K562 (cell line): ENCODE measurements around the gene IFNGR2. TPM values are rescaled to one million over a fixed set of nuclear protein-coding genes. Genes with fewer than 3 reads are reported as not detected.

Experiments used
- BMI1 ChIP-seq: fragments of 150-350 bp; IDR thresholded peaks from 2 replicates; pipeline ENCODE4 v1.6.1; 2014; ENCODE audit warnings: low read length
- CBX8 ChIP-seq: fragments of 200-600 bp; sonication (generic); IDR thresholded peaks from 2 replicates; pipeline ENCODE4 v1.6.1; 2012; ENCODE audit warnings: borderline replicate concordance, mixed run types, low read depth, mild to moderate bottlenecking, moderate library complexity, mixed read lengths, low read length, control low read depth, inconsistent platforms; ENCODE audit not compliant: poor library complexity, severe bottlenecking; ENCODE audit errors: extremely low read depth
- CSDE1 ChIP-seq, 2 experiments: fragments of 450-650 bp; IDR thresholded peaks; 2 replicates each; pipeline ENCODE4 v1.6.1; 2016; ENCODE audit warnings: mild to moderate bottlenecking in 1 of 2
- FOSL1 ChIP-seq: fragments of 200-800 bp; sonication (Bioruptor generic); conservative IDR thresholded peaks from 2 replicates; pipeline ENCODE4 v1.6.1; 2016; ENCODE audit warnings: missing genetic modification characterization, missing compliant biosample characterization
- LCOR ChIP-seq: sonication (generic); formaldehyde crosslinking; IDR thresholded peaks from 2 replicates; pipeline ENCODE4 v1.8.0; 2022; ENCODE audit warnings: mild to moderate bottlenecking, missing genetic modification reagents
- NR2C2 ChIP-seq, 2 experiments: fragments of 200-800 bp in 1 of 2; sonication (Bioruptor generic) in 1 of 2; sonication (generic) in 1 of 2; formaldehyde crosslinking in 1 of 2; IDR thresholded peaks; 2 replicates each; pipeline versions ENCODE4 v1.6.1 to v1.8.0; 2016 to 2022; ENCODE audit warnings: mild to moderate bottlenecking in 1 of 2, missing compliant biosample characterization in 1 of 2, missing genetic modification characterization in 1 of 2, missing genetic modification reagents in 1 of 2
- RBM14 ChIP-seq: fragments of 200-400 bp; formaldehyde crosslinking; IDR thresholded peaks from 2 replicates; pipeline ENCODE4 v1.6.1; 2018; ENCODE audit warnings: low read depth, mild to moderate bottlenecking, low read length, moderate library complexity, borderline replicate concordance; ENCODE audit not compliant: insufficient read depth
- ZKSCAN8 ChIP-seq: fragments of 200-800 bp; sonication (Bioruptor generic); IDR thresholded peaks from 2 replicates; pipeline ENCODE4 v1.6.1; 2016; ENCODE audit warnings: missing genetic modification characterization, missing compliant biosample characterization
- ZNF57 ChIP-seq: fragments of 450-650 bp; formaldehyde crosslinking; IDR thresholded peaks from 2 replicates; pipeline ENCODE4 v1.4.0; 2020; ENCODE audit warnings: mild to moderate bottlenecking, moderate library complexity
- ZZZ3 ChIP-seq: fragments of 450-650 bp; IDR thresholded peaks from 2 replicates; pipeline ENCODE4 v1.6.1; 2016; ENCODE audit warnings: antibody characterized with exemption, mild to moderate bottlenecking, moderate library complexity
- polyA plus RNA-seq, 8 experiments: library from polyadenylated mRNA; depleted of rRNA in 4 of 8; stranded (reverse) in 5 of 8; unstranded in 3 of 8; fragments of >200 nt; fragmentation: Nextera tagmentation in 2 of 8; fragmentation: Illumina TruSeq in 1 of 8; extraction: Ambion mirVana in 2 of 8; extraction: Trizol in 1 of 8; gene quantifications; 2 replicates each; pipeline versions ENCODE4 v1.2.1 to v1.2.3, GENCODE V29; 2011 to 2014; ENCODE audit warnings: inconsistent platforms in 1 of 8, missing spikeins in 1 of 8
- total RNA-seq, 7 experiments: library from RNA; depleted of rRNA in 6 of 7; stranded (reverse); fragments of >200 nt in 6 of 7; fragmentation: Illumina TruSeq in 2 of 7; extraction: Trizol in 2 of 7; gene quantifications; 2 replicates each; pipeline versions ENCODE4 v1.2.1 to v1.2.3, GENCODE V29; 2011 to 2021; ENCODE audit warnings: low replicate concordance in 1 of 7
- TF ChIP-seq, protein P1 (sequence below): fragments of 250-450 bp; sonication (Bioruptor Pico); IDR thresholded peaks from 2 replicates; pipeline ENCODE4 v1.8.0; 2021; ENCODE audit warnings: moderate library complexity, mild to moderate bottlenecking, inconsistent platforms
- TF ChIP-seq, protein P2 (sequence below): fragments of 250-450 bp; sonication (Bioruptor Pico); IDR thresholded peaks from 2 replicates; pipeline ENCODE4 v1.4.0; 2020
- TF ChIP-seq, protein P3 (sequence below), 2 experiments: fragments of 450-650 bp; IDR thresholded peaks; 2 replicates each; pipeline ENCODE4 v1.6.1; 2016
- TF ChIP-seq, protein P4 (sequence below): fragments of 450-650 bp; IDR thresholded peaks from 2 replicates; pipeline ENCODE4 v1.6.1; 2016; ENCODE audit warnings: borderline replicate concordance

Gene IFNGR2
- total and polyA plus RNA-seq, 9 of the 15 experiments (the other 6 are each of a cell fraction or from before 2014, with no cell fraction given) = 6.7 to 58.0 (median 28.5) TPM

DNA sequence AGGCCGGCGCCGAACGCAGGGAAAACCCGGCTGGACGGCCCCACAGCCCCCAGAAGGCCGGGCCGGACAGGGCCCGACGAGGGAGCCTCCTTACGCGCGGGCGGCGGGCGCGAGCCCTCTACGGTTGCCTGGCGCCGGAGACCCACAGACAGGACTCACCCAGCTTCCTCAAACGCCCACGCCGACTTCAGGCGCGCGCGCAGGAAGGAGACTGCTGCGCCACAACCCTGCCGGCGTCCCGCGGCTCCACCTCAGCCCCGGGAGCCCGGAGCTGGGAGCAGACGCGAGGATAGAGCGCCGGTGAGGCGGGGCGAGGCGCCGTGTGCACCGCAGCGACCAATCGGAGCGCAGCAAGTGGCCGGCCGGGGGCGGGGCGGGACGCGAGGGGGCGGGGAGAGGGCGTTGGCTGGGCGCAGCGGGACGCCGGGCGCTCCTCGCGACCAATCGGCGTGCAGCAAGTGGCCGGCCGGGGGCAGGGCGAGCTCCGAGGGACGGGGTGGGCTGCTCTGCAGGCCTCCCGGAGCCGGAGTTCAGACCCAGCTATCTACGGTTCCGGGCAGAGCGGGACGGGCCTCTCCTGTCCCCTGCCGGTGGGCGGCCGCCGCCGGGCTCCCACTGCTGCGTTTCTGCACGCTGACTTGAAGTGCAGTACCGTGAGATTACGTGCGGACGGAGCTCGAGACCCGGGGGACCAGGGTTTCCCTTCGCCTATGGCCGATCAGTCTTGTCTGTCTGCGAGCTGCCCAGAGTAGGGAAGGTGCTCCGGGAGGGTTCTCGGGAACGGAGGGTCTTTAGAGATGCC, 76.7 kb downstream of the IFNGR2 start, which contains the start of gene TMEM50B (continued):
- TF ChIP-seq ZZZ3 (no peak), RBM14 (no peak), ZKSCAN8 (CRISPR knock-in tag) (no peak), LCOR (CRISPR knock-in tag) (peak; percentile 86), NR2C2 (CRISPR knock-in tag; IDR thresholded peaks at IDR 0.05) (no peak), NR2C2 (tag; IDR thresholded peaks at IDR 0.05) (no peak; the same call in 1 of the 2 replicates), CBX8 (no peak), BMI1 (no peak), CSDE1 (IDR thresholded peaks at IDR 0.05) (no peak; a peak in 1 of 4 replicates), ZNF57 (CRISPR knock-in tag) (no peak), FOSL1 (tag) (no peak)
- TF ChIP-seq, protein P1, sequence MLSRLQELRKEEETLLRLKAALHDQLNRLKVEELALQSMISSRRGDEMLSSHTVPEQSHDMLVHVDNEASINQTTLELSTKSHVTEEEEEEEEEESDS (CRISPR knock-in tag) = no peak
- TF ChIP-seq, protein P2, sequence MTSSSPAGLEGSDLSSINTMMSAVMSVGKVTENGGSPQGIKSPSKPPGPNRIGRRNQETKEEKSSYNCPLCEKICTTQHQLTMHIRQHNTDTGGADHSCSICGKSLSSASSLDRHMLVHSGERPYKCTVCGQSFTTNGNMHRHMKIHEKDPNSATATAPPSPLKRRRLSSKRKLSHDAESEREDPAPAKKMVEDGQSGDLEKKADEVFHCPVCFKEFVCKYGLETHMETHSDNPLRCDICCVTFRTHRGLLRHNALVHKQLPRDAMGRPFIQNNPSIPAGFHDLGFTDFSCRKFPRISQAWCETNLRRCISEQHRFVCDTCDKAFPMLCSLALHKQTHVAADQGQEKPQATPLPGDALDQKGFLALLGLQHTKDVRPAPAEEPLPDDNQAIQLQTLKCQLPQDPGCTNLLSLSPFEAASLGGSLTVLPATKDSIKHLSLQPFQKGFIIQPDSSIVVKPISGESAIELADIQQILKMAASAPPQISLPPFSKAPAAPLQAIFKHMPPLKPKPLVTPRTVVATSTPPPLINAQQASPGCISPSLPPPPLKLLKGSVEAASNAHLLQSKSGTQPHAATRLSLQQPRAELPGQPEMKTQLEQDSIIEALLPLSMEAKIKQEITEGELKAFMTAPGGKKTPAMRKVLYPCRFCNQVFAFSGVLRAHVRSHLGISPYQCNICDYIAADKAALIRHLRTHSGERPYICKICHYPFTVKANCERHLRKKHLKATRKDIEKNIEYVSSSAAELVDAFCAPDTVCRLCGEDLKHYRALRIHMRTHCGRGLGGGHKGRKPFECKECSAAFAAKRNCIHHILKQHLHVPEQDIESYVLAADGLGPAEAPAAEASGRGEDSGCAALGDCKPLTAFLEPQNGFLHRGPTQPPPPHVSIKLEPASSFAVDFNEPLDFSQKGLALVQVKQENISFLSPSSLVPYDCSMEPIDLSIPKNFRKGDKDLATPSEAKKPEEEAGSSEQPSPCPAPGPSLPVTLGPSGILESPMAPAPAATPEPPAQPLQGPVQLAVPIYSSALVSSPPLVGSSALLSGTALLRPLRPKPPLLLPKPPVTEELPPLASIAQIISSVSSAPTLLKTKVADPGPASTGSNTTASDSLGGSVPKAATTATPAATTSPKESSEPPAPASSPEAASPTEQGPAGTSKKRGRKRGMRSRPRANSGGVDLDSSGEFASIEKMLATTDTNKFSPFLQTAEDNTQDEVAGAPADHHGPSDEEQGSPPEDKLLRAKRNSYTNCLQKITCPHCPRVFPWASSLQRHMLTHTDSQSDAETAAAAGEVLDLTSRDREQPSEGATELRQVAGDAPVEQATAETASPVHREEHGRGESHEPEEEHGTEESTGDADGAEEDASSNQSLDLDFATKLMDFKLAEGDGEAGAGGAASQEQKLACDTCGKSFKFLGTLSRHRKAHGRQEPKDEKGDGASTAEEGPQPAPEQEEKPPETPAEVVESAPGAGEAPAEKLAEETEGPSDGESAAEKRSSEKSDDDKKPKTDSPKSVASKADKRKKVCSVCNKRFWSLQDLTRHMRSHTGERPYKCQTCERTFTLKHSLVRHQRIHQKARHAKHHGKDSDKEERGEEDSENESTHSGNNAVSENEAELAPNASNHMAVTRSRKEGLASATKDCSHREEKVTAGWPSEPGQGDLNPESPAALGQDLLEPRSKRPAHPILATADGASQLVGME (CRISPR knock-in tag) = peak; percentile 28; the same call in 1 of the 2 replicates
- TF ChIP-seq, protein P3, sequence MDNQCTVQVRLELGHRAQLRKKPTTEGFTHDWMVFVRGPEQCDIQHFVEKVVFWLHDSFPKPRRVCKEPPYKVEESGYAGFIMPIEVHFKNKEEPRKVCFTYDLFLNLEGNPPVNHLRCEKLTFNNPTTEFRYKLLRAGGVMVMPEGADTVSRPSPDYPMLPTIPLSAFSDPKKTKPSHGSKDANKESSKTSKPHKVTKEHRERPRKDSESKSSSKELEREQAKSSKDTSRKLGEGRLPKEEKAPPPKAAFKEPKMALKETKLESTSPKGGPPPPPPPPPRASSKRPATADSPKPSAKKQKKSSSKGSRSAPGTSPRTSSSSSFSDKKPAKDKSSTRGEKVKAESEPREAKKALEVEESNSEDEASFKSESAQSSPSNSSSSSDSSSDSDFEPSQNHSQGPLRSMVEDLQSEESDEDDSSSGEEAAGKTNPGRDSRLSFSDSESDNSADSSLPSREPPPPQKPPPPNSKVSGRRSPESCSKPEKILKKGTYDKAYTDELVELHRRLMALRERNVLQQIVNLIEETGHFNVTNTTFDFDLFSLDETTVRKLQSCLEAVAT (IDR thresholded peaks at IDR 0.05) = no peak; a peak in 1 of 4 replicates
- TF ChIP-seq, protein P4, sequence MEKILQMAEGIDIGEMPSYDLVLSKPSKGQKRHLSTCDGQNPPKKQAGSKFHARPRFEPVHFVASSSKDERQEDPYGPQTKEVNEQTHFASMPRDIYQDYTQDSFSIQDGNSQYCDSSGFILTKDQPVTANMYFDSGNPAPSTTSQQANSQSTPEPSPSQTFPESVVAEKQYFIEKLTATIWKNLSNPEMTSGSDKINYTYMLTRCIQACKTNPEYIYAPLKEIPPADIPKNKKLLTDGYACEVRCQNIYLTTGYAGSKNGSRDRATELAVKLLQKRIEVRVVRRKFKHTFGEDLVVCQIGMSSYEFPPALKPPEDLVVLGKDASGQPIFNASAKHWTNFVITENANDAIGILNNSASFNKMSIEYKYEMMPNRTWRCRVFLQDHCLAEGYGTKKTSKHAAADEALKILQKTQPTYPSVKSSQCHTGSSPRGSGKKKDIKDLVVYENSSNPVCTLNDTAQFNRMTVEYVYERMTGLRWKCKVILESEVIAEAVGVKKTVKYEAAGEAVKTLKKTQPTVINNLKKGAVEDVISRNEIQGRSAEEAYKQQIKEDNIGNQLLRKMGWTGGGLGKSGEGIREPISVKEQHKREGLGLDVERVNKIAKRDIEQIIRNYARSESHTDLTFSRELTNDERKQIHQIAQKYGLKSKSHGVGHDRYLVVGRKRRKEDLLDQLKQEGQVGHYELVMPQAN = peak; percentile 26; the same call in 1 of the 2 replicates
